KOPT-K1 (cell line): ENCODE results near the gene TULP4.
"Not testable (repeated sequence)": the region's sequence is repeated elsewhere in the genome, so short reads cannot be mapped to it uniquely, and the experiment has no call there.

Source experiments
- H3K27ac ChIP-seq: fragments of 200-600 bp; sonication (generic); 2 replicates; pipeline ENCODE4 v1.5.1; 2016; ENCODE audit warnings: antibody characterized with exemption, mild to moderate bottlenecking, low read depth, low read length; ENCODE audit not compliant: poor library complexity, severe bottlenecking
- H3K36me3 ChIP-seq: fragments of 200-600 bp; sonication (generic); 2 replicates; pipeline ENCODE4 v1.5.1; 2017; ENCODE audit warnings: antibody characterized with exemption, mild to moderate bottlenecking, low read length, moderate library complexity; ENCODE audit not compliant: insufficient read depth
- H3K9me3 ChIP-seq: fragments of 200-600 bp; sonication (generic); 2 replicates; pipeline ENCODE4 v1.5.1; 2017; ENCODE audit warnings: antibody characterized with exemption, low read length, mild to moderate bottlenecking; ENCODE audit not compliant: insufficient read depth, poor library complexity, severe bottlenecking

Gene TULP4

GRCh38 chr6:158452191-158452590 lies 139.9 kb downstream of the TULP4 start:
- H3K36me3 ChIP-seq = peaks cover 13% of the 10 kb centered on the region; the same call in 1 of the 2 replicates
- no peaks in the 10 kb centered on the region for H3K9me3 ChIP-seq

GRCh38 chr6:158457131-158457530 lies 144.9 kb downstream of the TULP4 start:
- Histone ChIP-seq H3K27ac (no peak overlapping the region), H3K36me3 (peaks cover 10% of the 10 kb centered on the region; the same call in 1 of the 2 replicates), H3K9me3 (no peaks in the 10 kb centered on the region)

More at GRCh38 chr6:158452191-158452590, 139.9 kb downstream of the TULP4 start:
- no peak overlapping the region for H3K27ac ChIP-seq

- Histone ChIP-seq H3K9me3 (no peaks in the 10 kb centered on the region), H3K36me3 (peaks cover 4% of the 10 kb centered on the region; the same call in 1 of the 2 replicates), H3K27ac (no peak overlapping the region)
Observed at GRCh38 chr6:158457616-158458278, 145.5 kb downstream of the TULP4 start.

- no peak overlapping the region for H3K27ac ChIP-seq
- H3K9me3 ChIP-seq = no peaks in the 10 kb centered on the region
- peaks cover 9% of the 10 kb centered on the region; the same call in 1 of the 2 replicates for H3K36me3 ChIP-seq
Observed at GRCh38 chr6:158459726-158460125, 147.5 kb downstream of the TULP4 start.

GRCh38 chr6:158460602-158461169 lies 148.4 kb downstream of the TULP4 start:
- peaks cover 9% of the 10 kb centered on the region; the same call in 1 of the 2 replicates for H3K36me3 ChIP-seq
- no peak overlapping the region for H3K27ac ChIP-seq
- no peaks in the 10 kb centered on the region for H3K9me3 ChIP-seq

GRCh38 chr6:158461954-158462353 lies 149.7 kb downstream of the TULP4 start:
- peaks cover 9% of the 10 kb centered on the region; the same call in 1 of the 2 replicates for H3K36me3 ChIP-seq

GRCh38 chr6:158464483-158464882 lies 152.2 kb downstream of the TULP4 start:
- Histone ChIP-seq H3K27ac (no peak overlapping the region), H3K36me3 (peaks cover 9% of the 10 kb centered on the region; the same call in 1 of the 2 replicates)

More at GRCh38 chr6:158461954-158462353, 149.7 kb downstream of the TULP4 start:
- H3K9me3 ChIP-seq = no peaks in the 10 kb centered on the region
- H3K27ac ChIP-seq = no peak overlapping the region

GRCh38 chr6:158465257-158465656 lies 153.0 kb downstream of the TULP4 start:
- Histone ChIP-seq H3K9me3 (no peaks in the 10 kb centered on the region), H3K27ac (no peak overlapping the region)

More at GRCh38 chr6:158464483-158464882, 152.2 kb downstream of the TULP4 start:
- no peaks in the 10 kb centered on the region for H3K9me3 ChIP-seq

GRCh38 chr6:158465747-158466146 lies 153.5 kb downstream of the TULP4 start:
- Histone ChIP-seq H3K27ac (no peak overlapping the region), H3K9me3 (no peaks in the 10 kb centered on the region), H3K36me3 (peaks cover 9% of the 10 kb centered on the region; the same call in 1 of the 2 replicates)

More at GRCh38 chr6:158465257-158465656, 153.0 kb downstream of the TULP4 start:
- peaks cover 9% of the 10 kb centered on the region; the same call in 1 of the 2 replicates for H3K36me3 ChIP-seq

GRCh38 chr6:158467923-158468322 lies 155.7 kb downstream of the TULP4 start:
- peaks cover 9% of the 10 kb centered on the region; the same call in 1 of the 2 replicates for H3K36me3 ChIP-seq
- H3K9me3 ChIP-seq = no peaks in the 10 kb centered on the region
- H3K27ac ChIP-seq = no peak overlapping the region

- Histone ChIP-seq H3K27ac (no peak overlapping the region), H3K36me3 (peaks cover 9% of the 10 kb centered on the region; the same call in 1 of the 2 replicates)
Observed at GRCh38 chr6:158468666-158469065, 156.4 kb downstream of the TULP4 start.

GRCh38 chr6:158470023-158470422 lies 157.8 kb downstream of the TULP4 start:
- not testable (repeated sequence) for H3K9me3 ChIP-seq, H3K36me3 ChIP-seq, H3K27ac ChIP-seq

More at GRCh38 chr6:158468666-158469065, 156.4 kb downstream of the TULP4 start:
- no peaks in the 10 kb centered on the region for H3K9me3 ChIP-seq

GRCh38 chr6:158471339-158471738 lies 159.1 kb downstream of the TULP4 start:
- no peaks in the 10 kb centered on the region for H3K36me3 ChIP-seq
- no peak overlapping the region for H3K27ac ChIP-seq
- no peaks in the 10 kb centered on the region for H3K9me3 ChIP-seq

- Histone ChIP-seq H3K36me3 (no peaks in the 10 kb centered on the region; the same call in 1 of the 2 replicates), H3K27ac (no peak overlapping the region), H3K9me3 (no peaks in the 10 kb centered on the region)
Observed at GRCh38 chr6:158472447-158472846, 160.2 kb downstream of the TULP4 start.

GRCh38 chr6:158474961-158475343 lies 162.7 kb downstream of the TULP4 start:
- H3K27ac ChIP-seq = no peak overlapping the region
- no peaks in the 10 kb centered on the region for H3K9me3 ChIP-seq
- H3K36me3 ChIP-seq = peaks cover 6% of the 10 kb centered on the region; the same call in 1 of the 2 replicates
